Tibial artery (tissue), 4 donors: ENCODE results near the gene TBC1D10B.
"Not testable (repeated sequence)": the region's sequence is repeated elsewhere in the genome, so short reads cannot be mapped to it uniquely, and the experiment has no call there.

Experiments
- DNase-seq, 2 donors: peaks; one replicate each; pipeline ENCODE4 v3.0.0-alpha.2; 2019
- H3K27ac ChIP-seq, 2 donors: fragments of 200-600 bp; sonication (generic) in 1 of 2; 1 replicate in 1 of 2; 2 replicates in 1 of 2; pipeline ENCODE4 v1.5.1; 2018 to 2019; ENCODE audit warnings: mild to moderate bottlenecking in 1 of 2
- H3K27me3 ChIP-seq, 2 donors: fragments of 200-600 bp; sonication (generic) in 1 of 2; one replicate each; pipeline versions ENCODE4 v1.5.1 to v1.6.0; 2016 to 2019
- H3K36me3 ChIP-seq, 3 donors: fragments of 200-600 bp; sonication (generic) in 2 of 3; one replicate each; pipeline ENCODE4 v1.5.1; 2016 to 2019; ENCODE audit warnings: mild to moderate bottlenecking in 2 of 3
- H3K4me1 ChIP-seq, 4 donors: fragments of 200-600 bp; sonication (generic) in 2 of 4; 1 replicate in 3 of 4; 2 replicates in 1 of 4; pipeline ENCODE4 v1.5.1; 2016 to 2019
- H3K4me3 ChIP-seq, 2 donors: fragments of 200-600 bp; sonication (generic) in 1 of 2; 1 replicate in 1 of 2; 2 replicates in 1 of 2; pipeline ENCODE4 v1.5.1; 2018 to 2019; ENCODE audit warnings: mild to moderate bottlenecking in 2 of 2
- H3K9me3 ChIP-seq, 3 donors: fragments of 200-600 bp; sonication (generic) in 1 of 3; one replicate each; pipeline ENCODE4 v1.5.1; 2016 to 2019
- CTCF ChIP-seq, 2 experiments: fragments of 200-600 bp in 1 of 2; fragments of 450-650 bp in 1 of 2; IDR thresholded peaks; one replicate each; pipeline ENCODE4 v1.5.1; 2017 to 2019; ENCODE audit warnings: antibody characterized with exemption in 2 of 2, mild to moderate bottlenecking in 1 of 2, moderate library complexity in 1 of 2
- intact Hi-C: fragments of 100-400 bp; cut with DNase I; formaldehyde crosslinking; loops from one replicate; pipeline ENCODE4 v1.15.0; 2023; ENCODE audit warnings: low total_unique reads

The TBC1D10B gene

GRCh38 chr16:30342751-30343490 is 27.4 kb downstream of the TBC1D10B start:
- H3K4me3 ChIP-seq: no peak overlapping the region
- DNase-seq: no peak
- no peaks in the 10 kb centered on the region for H3K27me3 ChIP-seq
- intact Hi-C loops: no loop called here
- no peaks in the 10 kb centered on the region for H3K36me3 ChIP-seq
- no peaks in the 10 kb centered on the region for H3K9me3 ChIP-seq
- TF ChIP-seq CTCF (IDR thresholded peaks at IDR 0.05): no peak
- no peak overlapping the region for H3K27ac ChIP-seq
- peaks cover 0 to 3% (median 1%) of the 10 kb centered on the region in 4 donors for H3K4me1 ChIP-seq

- H3K4me3 ChIP-seq, H3K27me3 ChIP-seq, H3K4me1 ChIP-seq, intact Hi-C loops, H3K27ac ChIP-seq, H3K9me3 ChIP-seq, DNase-seq, H3K36me3 ChIP-seq: not testable (repeated sequence)
Observed at GRCh38 chr16:30341971-30342370, 28.3 kb downstream of the TBC1D10B start.

- TF ChIP-seq CTCF (IDR thresholded peaks at IDR 0.05): no peak
- H3K27ac ChIP-seq: no peak overlapping the region
- no peaks in the 10 kb centered on the region for H3K36me3 ChIP-seq
- peaks cover 0 to 10% (median 6%) of the 10 kb centered on the region in 4 donors for H3K4me1 ChIP-seq
- H3K9me3 ChIP-seq: no peaks in the 10 kb centered on the region
- intact Hi-C loops: no loop called here
- no peak overlapping the region for H3K4me3 ChIP-seq
- no peak for DNase-seq
- no peaks in the 10 kb centered on the region for H3K27me3 ChIP-seq
Observed at GRCh38 chr16:30340621-30341020, 29.7 kb downstream of the TBC1D10B start.

- H3K27me3 ChIP-seq, intact Hi-C loops, H3K36me3 ChIP-seq, H3K4me3 ChIP-seq, H3K9me3 ChIP-seq, DNase-seq: not testable (repeated sequence)
- Histone ChIP-seq H3K4me1 (peaks cover 0 to 10% (median 7%) of the 10 kb centered on the region in 4 donors), H3K27ac (peak overlapping the region in 1 of 2 donors; percentile 35)
Observed at GRCh38 chr16:30338715-30339114, 31.6 kb downstream of the TBC1D10B start.

- H3K36me3 ChIP-seq, H3K27ac ChIP-seq, H3K27me3 ChIP-seq, H3K4me3 ChIP-seq, intact Hi-C loops, H3K9me3 ChIP-seq: not testable (repeated sequence)
- peak in 1 of 2 donors; percentile 33 for DNase-seq
- H3K4me1 ChIP-seq: peaks cover 0 to 10% (median 7%) of the 10 kb centered on the region in 4 donors
Observed at GRCh38 chr16:30337964-30338357, 32.3 kb downstream of the TBC1D10B start.

- intact Hi-C loops: no loop called here
- Histone ChIP-seq H3K27ac (peak overlapping the region; percentile 97), H3K9me3 (no peaks in the 10 kb centered on the region), H3K4me3 (peak overlapping the region; percentile 79 to 84), H3K4me1 (peaks cover 0 to 14% (median 7%) of the 10 kb centered on the region in 4 donors), H3K36me3 (no peaks in the 10 kb centered on the region), H3K27me3 (no peaks in the 10 kb centered on the region)
- no peak for DNase-seq
- TF ChIP-seq CTCF (IDR thresholded peaks at IDR 0.05): no peak
Observed at GRCh38 chr16:30335598-30336474, 34.5 kb downstream of the TBC1D10B start.

GRCh38 chr16:30335028-30335597 is 35.2 kb downstream of the TBC1D10B start:
- DNase-seq: peak; percentile 78 to 92
- H3K9me3 ChIP-seq, H3K36me3 ChIP-seq, intact Hi-C loops, H3K27me3 ChIP-seq: not testable (repeated sequence)
- Histone ChIP-seq H3K4me3 (peak overlapping the region; percentile 79 to 84), H3K27ac (peak overlapping the region; percentile 97), H3K4me1 (peaks cover 0 to 14% (median 7%) of the 10 kb centered on the region in 4 donors)

- H3K27ac ChIP-seq: peak overlapping the region; percentile 97
- H3K36me3 ChIP-seq, H3K9me3 ChIP-seq, intact Hi-C loops, H3K27me3 ChIP-seq: not testable (repeated sequence)
- peak overlapping the region; percentile 79 to 84 for H3K4me3 ChIP-seq
- peak; percentile 78 to 91 for DNase-seq
- peaks cover 0 to 14% (median 7%) of the 10 kb centered on the region in 4 donors for H3K4me1 ChIP-seq
Observed at GRCh38 chr16:30334473-30334989, 35.8 kb downstream of the TBC1D10B start.

GRCh38 chr16:30324220-30324619 is 46.1 kb downstream of the TBC1D10B start:
- DNase-seq, H3K27me3 ChIP-seq, H3K9me3 ChIP-seq, intact Hi-C loops, H3K4me3 ChIP-seq, H3K36me3 ChIP-seq: not testable (repeated sequence)
- Histone ChIP-seq H3K4me1 (peaks cover 0 to 13% (median 3%) of the 10 kb centered on the region in 4 donors), H3K27ac (peak overlapping the region in 1 of 2 donors; percentile 22)

GRCh38 chr16:30318647-30319046 is 51.6 kb downstream of the TBC1D10B start:
- H3K36me3 ChIP-seq, H3K27ac ChIP-seq, H3K27me3 ChIP-seq, H3K4me3 ChIP-seq, DNase-seq, H3K4me1 ChIP-seq, H3K9me3 ChIP-seq, intact Hi-C loops: not testable (repeated sequence)
